Ectodermal cell (in vitro differentiated cells): ENCODE data around the gene SHROOM2.

Source experiments
- H3K27ac ChIP-seq: 2 replicates; pipeline ENCODE4 v1.7.0; 2013; ENCODE audit warnings: mild to moderate bottlenecking, low read depth, low read length; ENCODE audit not compliant: insufficient read depth, poor library complexity, severe bottlenecking
- H3K27me3 ChIP-seq: 2 replicates; pipeline ENCODE4 v1.7.0; 2013; ENCODE audit warnings: mild to moderate bottlenecking, low read length; ENCODE audit not compliant: insufficient read depth, control insufficient read depth, poor library complexity, severe bottlenecking
- H3K36me3 ChIP-seq: one replicate; pipeline ENCODE4 v1.7.0; 2013; ENCODE audit warnings: low read length; ENCODE audit not compliant: control insufficient read depth, insufficient read depth
- H3K4me1 ChIP-seq: one replicate; pipeline ENCODE4 v1.7.0; 2013; ENCODE audit warnings: low read length; ENCODE audit not compliant: control insufficient read depth, insufficient read depth
- H3K4me3 ChIP-seq: 2 replicates; pipeline ENCODE4 v1.7.0; 2013; ENCODE audit warnings: low read depth, low read length, control low read depth; ENCODE audit not compliant: insufficient read depth
- H3K9me3 ChIP-seq: 2 replicates; pipeline ENCODE4 v1.7.0; 2013; ENCODE audit warnings: mild to moderate bottlenecking, low read length, moderate library complexity; ENCODE audit not compliant: control insufficient read depth
- WGBS, 2 experiments: methylation state at CpG; one replicate each; pipeline ENCODE4 v1.1.7; 2013; ENCODE audit warnings: missing lambda C conversion rate in 2 of 2; 5-methylcytosine and 5-hydroxymethylcytosine counted together

SHROOM2 gene

GRCh38 chrX:9874483-9874882, 88.3 kb downstream of the SHROOM2 start:
- Histone ChIP-seq H3K27me3 (no peaks in the 10 kb centered on the region), H3K9me3 (no peaks in the 10 kb centered on the region), H3K36me3 (no peaks in the 10 kb centered on the region), H3K4me1 (peaks cover 4% of the 10 kb centered on the region), H3K4me3 (no peak overlapping the region), H3K27ac (no peak overlapping the region)
- 94 to 95% methylated on average over 6 of the region's 6 CpGs for WGBS, 2 experiments

- H3K4me1 ChIP-seq: peaks cover 4% of the 10 kb centered on the region
- no peaks in the 10 kb centered on the region for H3K36me3 ChIP-seq
- no peaks in the 10 kb centered on the region for H3K9me3 ChIP-seq
- no peaks in the 10 kb centered on the region for H3K27me3 ChIP-seq
- no peak overlapping the region for H3K27ac ChIP-seq
- 97 to 98% methylated on average over 2 of the region's 3 CpGs for WGBS, 2 experiments
- no peak overlapping the region for H3K4me3 ChIP-seq
These were observed 89.6 kb downstream of the SHROOM2 start for GRCh38 chrX:9875801-9876200.

GRCh38 chrX:9876201-9876600, 90.0 kb downstream of the SHROOM2 start:
- H3K27ac ChIP-seq: no peak overlapping the region

GRCh38 chrX:9878146-9878820, 92.1 kb downstream of the SHROOM2 start:
- peak overlapping the region; percentile 67 for H3K27ac ChIP-seq
- no peaks in the 10 kb centered on the region for H3K9me3 ChIP-seq
- H3K27me3 ChIP-seq: no peaks in the 10 kb centered on the region
- no peaks in the 10 kb centered on the region for H3K36me3 ChIP-seq
- no peak overlapping the region for H3K4me3 ChIP-seq
- 56 to 65% methylated on average over 7 to 8 of the region's 12 CpGs for WGBS, 2 experiments
- peaks cover 4% of the 10 kb centered on the region for H3K4me1 ChIP-seq

More at GRCh38 chrX:9876201-9876600, 90.0 kb downstream of the SHROOM2 start:
- no peaks in the 10 kb centered on the region for H3K27me3 ChIP-seq
- no peaks in the 10 kb centered on the region for H3K9me3 ChIP-seq
- no peak overlapping the region for H3K4me3 ChIP-seq
- H3K4me1 ChIP-seq: peaks cover 4% of the 10 kb centered on the region
- H3K36me3 ChIP-seq: no peaks in the 10 kb centered on the region
- WGBS, 2 experiments: 74 to 84% methylated on average over 2 to 3 of the region's 4 CpGs

- Histone ChIP-seq H3K36me3 (no peaks in the 10 kb centered on the region), H3K4me3 (no peak overlapping the region), H3K27ac (no peak overlapping the region), H3K4me1 (peaks cover 3% of the 10 kb centered on the region), H3K27me3 (no peaks in the 10 kb centered on the region), H3K9me3 (no peaks in the 10 kb centered on the region)
- 94% methylated on average over 12 to 13 of the region's 13 CpGs for WGBS, 2 experiments
These were observed 94.0 kb downstream of the SHROOM2 start for GRCh38 chrX:9880237-9880636.

- Histone ChIP-seq H3K36me3 (no peaks in the 10 kb centered on the region), H3K4me3 (no peak overlapping the region), H3K27ac (no peak overlapping the region), H3K4me1 (no peaks in the 10 kb centered on the region), H3K9me3 (no peaks in the 10 kb centered on the region), H3K27me3 (no peaks in the 10 kb centered on the region)
- 91 to 96% methylated on average over 6 to 7 of the region's 7 CpGs for WGBS, 2 experiments
These were observed 94.6 kb downstream of the SHROOM2 start for GRCh38 chrX:9880870-9881269.

- Histone ChIP-seq H3K27me3 (no peaks in the 10 kb centered on the region), H3K4me1 (no peaks in the 10 kb centered on the region), H3K27ac (no peak overlapping the region), H3K4me3 (no peak overlapping the region), H3K36me3 (no peaks in the 10 kb centered on the region), H3K9me3 (no peaks in the 10 kb centered on the region)
- WGBS, 2 experiments: 87 to 90% methylated on average over 15 of the region's 15 CpGs
These were observed 96.6 kb downstream of the SHROOM2 start for GRCh38 chrX:9882669-9883446.

- WGBS, 2 experiments: 78 to 80% methylated on average over 4 to 7 of the region's 9 CpGs
- Histone ChIP-seq H3K36me3 (no peaks in the 10 kb centered on the region), H3K4me3 (no peak overlapping the region), H3K4me1 (no peaks in the 10 kb centered on the region), H3K9me3 (no peaks in the 10 kb centered on the region), H3K27ac (no peak overlapping the region), H3K27me3 (no peaks in the 10 kb centered on the region)
These were observed 98.0 kb downstream of the SHROOM2 start for GRCh38 chrX:9884031-9884779.

- Histone ChIP-seq H3K4me3 (no peak overlapping the region), H3K36me3 (no peaks in the 10 kb centered on the region), H3K4me1 (no peaks in the 10 kb centered on the region), H3K27me3 (no peaks in the 10 kb centered on the region), H3K27ac (no peak overlapping the region), H3K9me3 (no peaks in the 10 kb centered on the region)
- 22 to 26% methylated on average over 7 to 8 of the region's 8 CpGs for WGBS, 2 experiments
These were observed 98.9 kb downstream of the SHROOM2 start for GRCh38 chrX:9885150-9885549.
